GM23338 (cell line): ENCODE measurements around the gene SIAH1. TPM values are rescaled to one million over a fixed set of nuclear protein-coding genes. Genes with fewer than 3 reads are reported as not detected.

Source experiments
- ATAC-seq: fragments of 200-7000 bp; cut with Tn5 transposase; 3 replicates; pipeline ENCODE4 v1.9.1; 2020
- DNase-seq: peaks from one replicate; pipeline ENCODE4 v3.0.0-alpha.2; 2015; ENCODE audit warnings: low spot score
- H2AFZ ChIP-seq: fragments of 200-600 bp; sonication (generic); 2 replicates; pipeline ENCODE4 v1.8.0; 2016; ENCODE audit warnings: antibody characterized with exemption, mild to moderate bottlenecking, moderate library complexity
- H3F3A ChIP-seq: fragments of 200-600 bp; sonication (generic); replicated peaks from 2 replicates; pipeline ENCODE4 v1.8.0; 2017; ENCODE audit warnings: antibody characterized with exemption, mixed run types, low read depth
- H3K27ac ChIP-seq: fragments of 200-600 bp; sonication (generic); 2 replicates; pipeline ENCODE4 v1.6.1; 2016; ENCODE audit warnings: low read depth
- H3K27me3 ChIP-seq: fragments of 200-600 bp; sonication (generic); 2 replicates; pipeline ENCODE4 v1.8.0; 2016; ENCODE audit warnings: mild to moderate bottlenecking, mixed run types, moderate library complexity; ENCODE audit not compliant: insufficient read depth
- H3K36me3 ChIP-seq: fragments of 200-600 bp; sonication (generic); 2 replicates; pipeline ENCODE4 v1.8.0; 2016; ENCODE audit warnings: mild to moderate bottlenecking; ENCODE audit not compliant: insufficient read depth
- H3K4me1 ChIP-seq: fragments of 200-600 bp; sonication (generic); 2 replicates; pipeline ENCODE4 v1.8.0; 2016; ENCODE audit warnings: mild to moderate bottlenecking, moderate library complexity; ENCODE audit not compliant: insufficient read depth
- H3K4me2 ChIP-seq: fragments of 200-600 bp; sonication (generic); 2 replicates; pipeline ENCODE4 v1.7.1; 2017; ENCODE audit warnings: mixed run types
- H3K4me3 ChIP-seq: fragments of 200-600 bp; sonication (generic); 2 replicates; pipeline ENCODE4 v1.6.1; 2016; ENCODE audit warnings: mixed run types
- H3K79me2 ChIP-seq: fragments of 200-600 bp; sonication (generic); replicated peaks from 2 replicates; pipeline ENCODE4 v1.8.0; 2017; ENCODE audit warnings: mild to moderate bottlenecking; ENCODE audit not compliant: insufficient read depth
- H3K9me2 ChIP-seq: fragments of 200-600 bp; sonication (generic); 2 replicates; pipeline ENCODE4 v1.8.0; 2017; ENCODE audit not compliant: insufficient read depth
- H4K20me1 ChIP-seq: fragments of 200-600 bp; sonication (generic); replicated peaks from 2 replicates; pipeline ENCODE4 v1.8.0; 2017; ENCODE audit warnings: mild to moderate bottlenecking; ENCODE audit not compliant: insufficient read depth
- H3K27ac Mint-ChIP-seq: 2 replicates; pipeline ENCODE4 v1.8.0; 2020; ENCODE audit warnings: inconsistent platforms, mild to moderate bottlenecking, moderate library complexity, mixed read lengths
- H3K27me3 Mint-ChIP-seq: 3 replicates; pipeline ENCODE4 v1.8.0; 2022; ENCODE audit warnings: low read depth, mild to moderate bottlenecking, moderate library complexity, mixed read lengths, inconsistent platforms; ENCODE audit not compliant: insufficient read depth, poor library complexity
- H3K36me3 Mint-ChIP-seq: 3 replicates; pipeline ENCODE4 v1.8.0; 2021; ENCODE audit warnings: low read depth, mild to moderate bottlenecking, inconsistent platforms, moderate library complexity, mixed read lengths
- H3K4me1 Mint-ChIP-seq: 3 replicates; pipeline ENCODE4 v1.8.0; 2020; ENCODE audit warnings: mild to moderate bottlenecking, inconsistent platforms, mixed read lengths
- H3K4me3 Mint-ChIP-seq: 3 replicates; pipeline ENCODE4 v1.8.0; 2021; ENCODE audit warnings: moderate library complexity, mild to moderate bottlenecking, inconsistent platforms, mixed read lengths
- H3K9me3 Mint-ChIP-seq: 3 replicates; pipeline ENCODE4 v1.8.0; 2020; ENCODE audit warnings: moderate library complexity, mild to moderate bottlenecking, inconsistent platforms, mixed read lengths
- CREB1 ChIP-seq: fragments of 250-450 bp; sonication (Bioruptor Pico); IDR thresholded peaks from 2 replicates; pipeline ENCODE4 v1.5.0; 2020; ENCODE audit warnings: low read depth, mild to moderate bottlenecking, moderate library complexity
- CTCF ChIP-seq, 2 experiments: fragments of 200-600 bp in 1 of 2; sonication (generic) in 1 of 2; conservative IDR thresholded peaks; 2 replicates each; pipeline versions ENCODE4 v1.5.1 to v1.6.1; 2016 to 2017; ENCODE audit warnings: antibody characterized with exemption in 2 of 2, low read depth in 2 of 2, mild to moderate bottlenecking in 2 of 2, moderate library complexity in 1 of 2
- ETS1 ChIP-seq: IDR thresholded peaks from 2 replicates; pipeline ENCODE4 v1.6.1; 2016; ENCODE audit warnings: antibody characterized with exemption
- EZH2 ChIP-seq: fragments of 200-600 bp; sonication (generic); IDR thresholded peaks from one replicate; pipeline ENCODE4 v1.8.0; 2017; ENCODE audit warnings: antibody characterized with exemption, mild to moderate bottlenecking, low read depth; ENCODE audit not compliant: unreplicated experiment
- EZH2phosphoT487 ChIP-seq: fragments of 200-600 bp; sonication (generic); IDR thresholded peaks from one replicate; pipeline ENCODE4 v1.8.1; 2018; ENCODE audit warnings: antibody characterized with exemption; ENCODE audit not compliant: unreplicated experiment
- JUNB ChIP-seq: IDR thresholded peaks from one replicate; pipeline ENCODE4 v1.6.1; 2016; ENCODE audit warnings: antibody characterized with exemption; ENCODE audit not compliant: unreplicated experiment
- NANOG ChIP-seq: IDR thresholded peaks from 2 replicates; pipeline ENCODE4 v1.6.1; 2016; ENCODE audit warnings: antibody characterized with exemption, borderline replicate concordance
- POLR2AphosphoS5 ChIP-seq: IDR thresholded peaks from 2 replicates; pipeline ENCODE4 v1.6.1; 2016; ENCODE audit warnings: antibody characterized with exemption, low read depth
- REST ChIP-seq: IDR thresholded peaks from one replicate; pipeline ENCODE4 v1.6.1; 2018; ENCODE audit warnings: antibody characterized with exemption; ENCODE audit not compliant: unreplicated experiment
- STAT1 ChIP-seq: IDR thresholded peaks from one replicate; pipeline ENCODE4 v1.6.1; 2016; ENCODE audit warnings: antibody characterized with exemption; ENCODE audit not compliant: unreplicated experiment
- ZNF114 ChIP-seq: fragments of 250-450 bp; sonication (Bioruptor Pico); IDR thresholded peaks from 2 replicates; pipeline ENCODE4 v1.5.0; 2020; ENCODE audit warnings: mild to moderate bottlenecking, moderate library complexity
- ZNF331 ChIP-seq: fragments of 250-450 bp; sonication (Bioruptor Pico); IDR thresholded peaks from 2 replicates; pipeline ENCODE4 v1.5.0; 2020; ENCODE audit warnings: low read depth, mild to moderate bottlenecking, moderate library complexity
- polyA plus RNA-seq: library from polyadenylated mRNA; unstranded; fragments of >200 nt; fragmentation: Nextera tagmentation; extraction: Ambion mirVana; gene quantifications from 2 replicates; pipeline ENCODE4 v1.2.1, GENCODE V29; 2016
- total RNA-seq: library from RNA; depleted of rRNA; stranded (reverse); fragments of >200 nt; shearing (Covaris generic); gene quantifications from 2 replicates; pipeline ENCODE4 v1.2.3, GENCODE V29; 2014

The SIAH1 gene
- total and polyA plus RNA-seq, 2 experiments from 2014 or later, result 42.0 to 52.7 TPM

GRCh38 chr16:48405907-48406306 lies 20.7 kb upstream of the SIAH1 start:
- no peaks in the 10 kb centered on the region for H3F3A ChIP-seq
- no peaks in the 10 kb centered on the region for H3K36me3 ChIP-seq
- peaks cover 6% of the 10 kb centered on the region; the same call in 1 of the 2 replicates for H3K4me1 ChIP-seq
- H3K9me2 ChIP-seq, result no peaks in the 10 kb centered on the region
- H4K20me1 ChIP-seq, result no peaks in the 10 kb centered on the region
- peak overlapping the region; percentile 86 for H2AFZ ChIP-seq
- Mint-ChIP-seq H3K27me3 (peaks cover 3% of the 10 kb centered on the region), H3K4me1 (peaks cover 7% of the 10 kb centered on the region; the same call in 2 of the 3 replicates), H3K36me3 (no peaks in the 10 kb centered on the region), H3K9me3 (no peaks in the 10 kb centered on the region), H3K27ac (0 out of 2 replicates have a peak overlapping the region, but pooled peaks have one; percentile 28), H3K4me3 (no peak overlapping the region)
- H3K27me3 ChIP-seq, result no peaks in the 10 kb centered on the region
- H3K4me2 ChIP-seq, result no peak overlapping the region
- no peak for DNase-seq
- no peak for ATAC-seq
- no peak for TF ChIP-seq ZNF114 (CRISPR knock-in tag)
- TF ChIP-seq EZH2phosphoT487, result no peak
- no peak for TF ChIP-seq ZNF331 (CRISPR knock-in tag)
- no peak for TF ChIP-seq CREB1 (CRISPR knock-in tag)
- TF ChIP-seq NANOG, result no peak
- no peak overlapping the region for H3K27ac ChIP-seq
- no peaks in the 10 kb centered on the region for H3K79me2 ChIP-seq
- H3K4me3 ChIP-seq, result no peak overlapping the region

GRCh38 chr16:48405153-48405552 lies 19.9 kb upstream of the SIAH1 start:
- no peak overlapping the region for H3K4me3 ChIP-seq
- peaks cover 7% of the 10 kb centered on the region; the same call in 2 of the 3 replicates for H3K4me1 Mint-ChIP-seq
- ATAC-seq, result no peak
- H3K27me3 Mint-ChIP-seq, result peaks cover 3% of the 10 kb centered on the region
- no peaks in the 10 kb centered on the region for H3K9me3 Mint-ChIP-seq
- no peaks in the 10 kb centered on the region for H3K79me2 ChIP-seq
- no peaks in the 10 kb centered on the region for H4K20me1 ChIP-seq
- H3K4me3 Mint-ChIP-seq, result no peak overlapping the region
- no peaks in the 10 kb centered on the region for H3K9me2 ChIP-seq
- H3K36me3 Mint-ChIP-seq, result no peaks in the 10 kb centered on the region
- H3F3A ChIP-seq, result no peaks in the 10 kb centered on the region
- H3K4me2 ChIP-seq, result no peak overlapping the region
- H2AFZ ChIP-seq, result peak overlapping the region; percentile 86
- H3K27ac ChIP-seq, result no peak overlapping the region
- H3K36me3 ChIP-seq, result no peaks in the 10 kb centered on the region
- no peak overlapping the region for H3K27ac Mint-ChIP-seq
- no peak for DNase-seq
- H3K4me1 ChIP-seq, result peaks cover 6% of the 10 kb centered on the region; the same call in 1 of the 2 replicates
- no peaks in the 10 kb centered on the region for H3K27me3 ChIP-seq
- no peak for TF ChIP-seq STAT1
- no peak for TF ChIP-seq EZH2
- no peak for TF ChIP-seq EZH2phosphoT487
- no peak for TF ChIP-seq JUNB
- no peak for TF ChIP-seq CREB1 (CRISPR knock-in tag)
- no peak for TF ChIP-seq ZNF331 (CRISPR knock-in tag)
- no peak for TF ChIP-seq NANOG
- TF ChIP-seq REST, result no peak
- no peak for TF ChIP-seq ETS1
- no peak for TF ChIP-seq CTCF (conservative IDR thresholded peaks at IDR 0.05; ENCODE audit: low read depth in 2 of 2)
- no peak for TF ChIP-seq POLR2AphosphoS5
